NCI-H748 treated with DMSO at 0.1 percent for 48 hours (cell line): ENCODE results near the gene ZNF146.
"Not testable (repeated sequence)": the region's sequence is repeated elsewhere in the genome, so short reads cannot be mapped to it uniquely, and the experiment has no call there.

Source experiments
- DNase-seq: peaks from one replicate; lab custom pipeline; 2025; lab: John Stamatoyannopoulos, UW

Gene ZNF146

DNA sequence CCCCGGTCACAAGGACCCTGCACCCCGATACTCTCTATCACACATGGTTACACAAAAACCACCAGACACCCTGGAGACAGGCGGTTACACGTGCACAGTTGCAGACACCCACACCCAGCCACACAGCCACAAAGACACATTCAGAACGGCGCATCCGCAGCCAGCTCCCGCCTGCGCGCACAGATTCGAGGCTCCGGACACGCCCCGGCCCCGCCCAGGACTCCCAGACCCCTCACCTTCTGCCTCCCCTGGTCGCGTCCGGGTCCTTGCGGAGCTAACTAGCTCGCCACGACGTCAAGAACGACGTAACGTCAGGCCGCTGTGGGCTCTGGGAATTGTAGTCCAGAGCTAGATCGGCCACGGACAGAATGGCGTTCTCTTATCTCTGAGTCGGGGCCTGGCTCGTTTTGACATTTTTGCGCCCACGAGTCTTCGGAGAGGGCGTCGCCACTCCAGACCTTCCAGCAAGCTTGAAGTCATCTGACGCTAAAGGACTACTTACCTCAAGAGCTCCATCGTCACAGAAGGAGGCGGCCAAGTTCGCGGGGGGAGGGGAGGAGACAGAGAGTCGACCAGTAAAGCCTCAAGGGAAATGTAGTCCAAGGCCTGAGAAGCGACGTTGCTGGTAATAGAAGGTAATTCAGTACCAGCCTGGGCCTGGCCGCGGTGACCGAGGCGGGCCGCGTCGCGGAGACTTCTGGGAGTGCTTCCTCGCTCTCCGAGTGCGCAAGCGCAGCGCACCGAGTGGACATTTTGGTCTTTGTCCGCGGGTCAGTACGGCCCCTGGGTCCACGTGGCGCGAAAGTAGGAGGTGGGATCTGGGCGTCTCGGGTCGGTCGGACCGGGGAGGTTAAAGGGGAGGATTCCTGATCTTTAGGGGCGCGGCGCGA is at the start of gene ZNF146, which contains the start of gene ZNF565:
TSS of gene ZNF146 (plus strand) at position 721 of the 890 bp plus-strand sequence. CDS start 21,335 bp downstream, outside the sequence.
TSS of gene ZNF565 (minus strand) at position 280 of the 890 bp plus-strand sequence. CDS start 12,680 bp downstream, outside the sequence.
- DNase-seq: peak; percentile 99

DNA sequence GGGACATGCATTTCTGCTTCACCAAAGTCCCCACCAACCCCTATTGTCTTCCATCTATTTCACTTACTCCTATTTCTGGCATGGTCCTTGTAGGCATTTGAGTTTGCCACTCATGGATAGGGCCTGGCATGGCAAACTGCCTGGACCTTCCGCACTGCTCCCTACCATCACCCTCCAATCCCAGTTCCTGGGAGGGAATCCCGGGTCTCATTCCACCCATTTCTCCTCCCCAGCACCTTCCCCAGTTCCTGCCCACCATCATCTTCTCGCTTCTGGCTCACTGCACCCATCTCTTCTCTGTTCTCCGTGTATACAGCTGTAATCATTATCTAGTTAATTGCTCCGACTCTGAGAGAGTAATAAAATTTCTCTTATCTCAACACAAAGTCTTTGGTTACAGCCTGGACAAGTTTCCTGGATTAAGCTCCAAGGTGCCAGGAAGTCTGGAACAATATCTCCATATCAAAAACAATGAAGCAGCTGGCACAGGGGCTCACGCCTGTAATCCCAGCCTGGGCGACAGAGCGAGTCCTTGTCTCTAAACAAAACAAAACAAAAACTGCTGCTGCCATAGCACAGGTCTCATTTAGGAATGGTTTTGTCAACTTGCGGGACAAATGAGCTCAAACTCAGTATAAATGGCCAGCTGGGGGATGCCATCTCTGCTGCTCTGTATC is 45.7 kb upstream of the ZNF146 start:
- peak; percentile 60 for DNase-seq

DNA sequence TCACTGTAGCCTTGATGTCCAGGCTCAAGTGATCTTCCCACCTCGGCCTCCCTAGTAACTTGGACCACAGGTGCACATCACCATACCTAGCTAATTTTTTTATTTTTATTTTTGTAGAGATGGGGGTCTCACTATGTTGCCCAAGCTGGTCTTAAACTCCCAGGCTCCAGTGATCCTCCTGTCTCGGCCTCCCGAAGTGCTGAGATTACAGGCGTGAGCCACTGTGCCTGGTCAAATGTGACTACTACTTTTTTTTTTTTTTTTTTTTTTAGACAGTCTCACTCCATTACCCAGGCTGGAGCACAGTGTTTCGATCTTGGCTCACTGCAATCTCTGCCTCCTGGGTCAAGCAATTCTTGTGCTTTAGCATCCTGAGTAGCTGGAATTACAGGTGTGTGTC is 42.1 kb upstream of the ZNF146 start:
- no peak for DNase-seq

DNA sequence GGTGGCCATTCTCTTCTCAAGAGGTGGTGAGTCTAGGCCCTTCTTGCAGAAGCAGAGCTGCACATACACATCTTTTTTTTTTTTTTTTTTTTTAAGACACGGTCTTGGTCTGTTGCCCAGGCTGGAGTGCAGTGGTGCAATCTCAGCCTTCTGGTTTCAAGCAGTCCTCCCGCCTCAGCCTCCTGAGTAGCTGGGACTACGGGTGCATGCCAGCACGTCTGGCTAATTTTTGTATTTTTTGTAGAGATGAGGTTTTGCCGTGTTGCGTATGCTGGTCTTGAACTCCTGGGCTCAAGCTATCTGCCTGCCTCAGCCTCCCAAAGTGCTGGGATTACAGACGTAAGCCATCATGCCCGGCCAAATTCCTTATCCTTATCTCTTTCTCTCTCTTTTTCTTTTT is 41.1 kb upstream of the ZNF146 start:
- not testable (repeated sequence) for DNase-seq

DNA sequence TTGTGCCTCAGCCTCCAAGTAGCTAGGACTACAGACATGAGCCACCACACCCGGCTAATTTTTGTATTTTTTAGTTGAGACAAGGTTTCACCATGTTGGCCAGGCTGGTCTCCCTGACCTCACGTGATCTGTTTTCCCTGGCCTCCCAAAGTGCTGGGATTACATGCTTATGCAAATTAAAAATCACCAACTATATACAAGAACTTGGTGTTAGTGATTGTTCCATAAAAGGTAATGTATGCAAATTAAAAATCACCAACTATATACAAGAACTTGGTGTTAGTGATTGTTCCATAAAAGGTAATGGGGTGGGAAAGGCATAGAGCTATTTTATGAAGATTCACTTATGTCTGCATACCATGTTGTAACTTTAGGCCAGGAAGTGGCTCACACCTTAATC is 35.8 kb upstream of the ZNF146 start:
- not testable (repeated sequence) for DNase-seq

DNA sequence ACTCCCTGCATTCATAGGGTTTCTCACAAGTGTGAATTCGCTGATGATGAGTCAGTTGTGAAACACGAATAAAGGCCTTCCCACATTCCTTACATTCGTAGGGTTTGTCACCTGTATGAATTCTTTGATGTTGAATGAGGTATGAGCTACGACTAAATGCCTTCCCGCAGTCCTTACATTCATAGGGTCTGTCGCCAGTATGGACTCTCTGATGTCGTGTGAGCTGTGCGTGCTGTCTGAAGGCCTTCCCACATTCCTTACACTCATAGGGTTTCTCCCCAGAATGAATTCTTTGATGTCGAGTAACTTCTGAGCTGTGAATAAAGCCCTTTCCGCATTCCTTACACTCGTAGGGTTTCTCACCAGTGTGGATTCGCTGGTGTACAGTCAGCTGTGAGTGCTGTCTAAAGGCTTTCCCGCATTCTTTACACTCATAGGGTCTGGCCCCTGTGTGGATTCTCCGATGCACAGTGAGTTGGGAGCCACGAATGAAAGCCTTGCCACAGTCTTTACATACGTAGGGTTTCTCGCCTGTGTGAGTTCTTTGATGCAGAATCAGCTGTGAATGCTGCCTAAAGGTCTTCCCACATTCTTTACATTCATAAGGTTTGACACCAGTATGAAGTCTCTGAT is 32.2 kb upstream of the ZNF146 start:
- no peak for DNase-seq

DNA sequence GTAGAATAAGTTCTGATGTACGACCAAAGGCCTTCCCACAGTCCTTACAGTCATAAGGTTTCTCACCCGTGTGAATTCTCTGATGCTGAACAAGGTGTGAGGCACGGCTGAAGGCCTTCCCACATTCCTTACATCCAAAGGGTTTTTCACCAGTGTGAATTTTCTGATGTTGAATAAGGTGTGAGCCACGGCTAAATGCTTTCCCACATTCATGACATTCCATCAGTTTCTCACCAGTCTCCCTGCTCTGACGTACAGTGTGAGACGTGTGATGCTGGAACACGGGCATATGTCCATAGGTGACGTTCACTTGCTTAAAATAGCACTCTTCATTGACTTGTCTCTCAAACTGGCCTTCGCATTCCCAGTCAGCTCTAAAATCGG is 31.7 kb upstream of the ZNF146 start:
- no peak for DNase-seq

DNA sequence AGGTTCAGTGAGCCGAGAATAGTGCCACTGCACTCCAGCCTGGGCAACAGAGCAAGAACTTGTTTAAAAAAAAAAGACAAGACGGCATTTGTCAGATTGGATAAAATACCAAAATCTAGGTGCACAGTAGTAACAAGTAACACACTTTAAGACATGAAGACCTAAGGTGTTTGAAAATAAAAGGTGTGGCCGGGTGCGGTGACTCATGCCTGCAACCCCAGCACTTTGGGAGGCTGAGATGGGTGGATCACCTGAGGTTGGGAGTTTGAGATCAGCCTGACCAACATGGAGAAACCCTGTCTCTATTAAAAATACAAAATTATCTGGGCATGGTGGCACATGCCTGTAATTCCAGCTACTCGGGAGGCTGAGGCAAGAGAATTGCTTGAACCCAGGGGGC is 28.2 kb upstream of the ZNF146 start:
- DNase-seq: not testable (repeated sequence)

DNA sequence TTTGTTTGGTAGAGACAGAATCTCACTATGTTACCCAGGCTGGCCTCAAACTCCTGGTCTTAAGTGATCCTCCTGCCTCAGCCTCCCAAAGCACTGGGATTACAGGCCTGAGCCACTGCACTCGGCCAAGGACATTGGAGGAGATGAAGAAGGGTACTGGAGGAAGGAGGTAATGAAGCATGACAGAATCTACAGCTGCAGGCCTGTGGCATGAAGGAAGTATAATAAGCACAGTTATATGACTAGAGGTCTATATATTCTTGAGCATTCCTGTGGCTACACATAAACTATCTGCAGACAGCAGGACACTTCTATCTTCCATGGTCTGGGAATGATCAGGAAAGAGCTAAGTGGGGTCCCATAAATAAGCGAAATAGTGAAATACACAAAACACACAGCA is 18.7 kb upstream of the ZNF146 start:
- no peak for DNase-seq

DNA sequence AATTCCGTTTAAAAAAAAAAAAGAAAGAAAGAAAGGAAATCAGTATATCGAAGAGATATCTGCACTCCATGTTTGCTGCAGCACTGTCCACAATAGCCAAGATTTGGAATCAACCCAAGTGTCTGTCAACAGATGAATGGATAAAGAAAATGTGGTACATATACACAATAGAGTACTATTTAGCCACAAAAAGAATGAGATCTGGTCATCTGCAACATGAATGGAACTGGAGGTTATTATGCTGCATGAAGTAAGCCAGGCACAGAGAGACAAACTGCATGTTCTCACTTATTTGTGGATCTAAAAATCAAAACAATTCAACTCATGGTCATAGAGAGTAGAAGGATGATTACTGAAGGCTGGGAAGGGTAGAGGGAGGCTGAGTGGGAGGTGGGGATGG is 16.8 kb upstream of the ZNF146 start:
- no peak for DNase-seq

DNA sequence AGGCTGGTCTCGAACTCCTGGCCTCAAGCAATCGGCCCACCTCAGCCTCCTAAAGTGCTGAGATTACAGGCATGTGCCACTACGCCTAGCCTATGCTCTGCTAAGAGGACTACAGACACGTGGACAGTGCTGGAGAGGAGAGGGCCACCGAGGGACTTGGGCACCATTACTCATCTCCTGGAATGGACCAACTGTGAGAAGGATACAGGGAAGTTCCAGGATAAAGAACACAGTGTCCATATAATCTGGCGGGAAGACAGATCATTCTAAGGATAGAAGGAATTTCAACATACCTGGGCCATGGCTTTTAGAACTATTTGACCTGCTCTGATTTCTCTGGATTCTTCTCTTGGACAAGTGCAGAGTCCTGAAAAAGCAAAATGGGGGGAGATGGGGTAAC is 13.2 kb upstream of the ZNF146 start:
- DNase-seq: no peak

DNA sequence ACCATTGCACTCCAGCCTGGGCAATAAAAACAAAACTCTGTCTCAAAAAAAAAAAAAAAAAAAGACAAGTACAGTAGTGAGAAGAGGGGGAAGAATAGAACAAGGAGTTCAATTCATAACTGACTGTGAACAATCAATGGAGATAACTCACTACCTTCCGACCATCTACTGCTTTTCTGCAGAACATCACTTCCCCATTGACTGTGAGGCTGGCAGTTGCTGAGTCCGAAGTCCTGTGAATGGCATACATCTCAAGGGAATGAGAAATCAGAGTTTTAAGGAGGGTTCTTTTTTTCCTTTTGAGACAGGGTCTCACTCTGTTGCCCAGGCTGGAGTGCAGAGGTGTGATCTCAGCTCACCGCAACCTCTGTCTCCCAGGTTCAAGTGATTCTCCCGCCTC is 11.6 kb upstream of the ZNF146 start:
- DNase-seq: no peak

DNA sequence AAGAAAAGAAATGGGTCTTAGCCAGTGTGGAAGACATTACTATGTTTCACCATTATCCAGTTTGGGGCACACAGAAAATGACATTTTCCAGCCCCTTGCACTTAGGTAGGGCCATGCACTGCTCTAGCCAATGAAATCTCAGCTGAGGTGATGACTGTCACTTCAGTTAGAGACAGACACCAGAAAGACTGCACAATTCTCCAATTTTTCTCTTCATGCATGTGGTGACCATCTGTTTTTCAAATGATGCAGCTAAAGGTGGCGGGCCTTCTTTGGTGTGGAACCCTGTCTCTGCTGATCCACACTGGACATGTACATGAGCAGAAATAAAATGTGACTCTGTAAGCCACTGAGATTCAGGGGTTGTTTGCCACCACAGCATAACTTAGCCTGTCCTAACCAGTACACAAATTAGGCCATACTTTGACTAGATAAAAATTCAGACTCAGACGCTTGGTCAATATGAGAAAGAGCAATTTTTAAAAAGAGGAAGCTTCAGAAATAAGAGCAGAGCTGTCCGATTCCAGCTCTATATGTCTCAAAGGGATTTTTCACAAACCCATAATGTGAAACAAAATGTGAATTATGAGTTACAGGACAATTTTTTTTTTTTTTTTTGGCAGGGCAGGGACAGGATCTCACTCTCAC is 7.2 kb upstream of the ZNF146 start:
- DNase-seq: no peak

DNA sequence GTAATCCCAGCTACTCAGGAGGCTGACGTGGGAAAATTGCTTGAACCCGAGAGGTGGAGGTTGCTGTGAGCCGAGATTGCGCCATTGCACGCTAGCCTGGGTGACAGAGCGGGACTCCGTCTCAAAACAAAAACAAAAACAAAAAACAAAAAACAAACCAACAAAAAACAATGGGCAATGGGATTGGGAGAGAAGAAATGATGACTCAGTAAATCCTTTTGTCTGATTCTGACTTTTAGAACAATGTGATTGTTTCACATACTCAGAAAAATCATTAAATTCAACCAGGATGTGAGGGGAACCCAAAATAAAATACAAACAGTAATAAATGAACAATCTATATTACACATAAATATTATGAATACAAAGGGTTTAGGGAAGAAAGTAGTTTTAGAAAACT is 5.5 kb upstream of the ZNF146 start:
- DNase-seq: no peak

DNA sequence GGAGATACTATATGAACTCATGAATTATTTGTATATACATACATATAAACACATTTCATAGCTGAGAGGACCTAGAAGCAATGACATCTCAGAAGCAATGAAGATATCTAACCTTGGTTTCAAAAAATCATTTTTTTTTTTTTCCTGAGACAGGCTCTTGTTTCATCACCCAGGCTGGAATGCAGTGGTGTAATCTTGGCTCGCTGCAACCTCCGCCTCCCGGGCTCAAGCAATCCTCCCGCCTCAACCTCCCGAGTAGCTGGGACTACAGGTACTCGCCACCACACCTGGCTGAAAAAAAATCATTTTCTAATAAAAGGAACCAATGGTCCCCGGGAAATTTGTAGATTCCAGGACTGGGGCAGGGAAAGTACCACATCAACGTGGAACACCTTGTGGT is 4.4 kb upstream of the ZNF146 start:
- no peak for DNase-seq

DNA sequence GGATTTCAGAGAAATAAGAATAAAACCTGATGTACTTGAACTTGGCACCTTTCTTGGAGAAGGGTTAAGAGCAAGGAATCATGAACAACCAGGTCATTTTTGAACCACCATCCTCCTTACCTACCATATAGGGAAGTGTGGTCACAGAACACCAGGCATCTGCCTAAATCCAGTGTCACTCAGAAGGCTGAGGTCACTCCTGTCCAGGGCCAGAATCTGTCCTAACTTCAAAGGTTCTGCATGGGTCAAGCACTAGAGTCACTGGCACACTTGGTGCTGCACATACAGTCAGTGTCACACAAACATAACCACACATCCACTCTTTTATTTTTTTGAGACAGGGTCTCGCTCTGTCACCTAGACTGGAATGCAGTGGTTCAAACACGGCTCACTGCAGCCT is 2.0 kb upstream of the ZNF146 start:
- DNase-seq: no peak

DNA sequence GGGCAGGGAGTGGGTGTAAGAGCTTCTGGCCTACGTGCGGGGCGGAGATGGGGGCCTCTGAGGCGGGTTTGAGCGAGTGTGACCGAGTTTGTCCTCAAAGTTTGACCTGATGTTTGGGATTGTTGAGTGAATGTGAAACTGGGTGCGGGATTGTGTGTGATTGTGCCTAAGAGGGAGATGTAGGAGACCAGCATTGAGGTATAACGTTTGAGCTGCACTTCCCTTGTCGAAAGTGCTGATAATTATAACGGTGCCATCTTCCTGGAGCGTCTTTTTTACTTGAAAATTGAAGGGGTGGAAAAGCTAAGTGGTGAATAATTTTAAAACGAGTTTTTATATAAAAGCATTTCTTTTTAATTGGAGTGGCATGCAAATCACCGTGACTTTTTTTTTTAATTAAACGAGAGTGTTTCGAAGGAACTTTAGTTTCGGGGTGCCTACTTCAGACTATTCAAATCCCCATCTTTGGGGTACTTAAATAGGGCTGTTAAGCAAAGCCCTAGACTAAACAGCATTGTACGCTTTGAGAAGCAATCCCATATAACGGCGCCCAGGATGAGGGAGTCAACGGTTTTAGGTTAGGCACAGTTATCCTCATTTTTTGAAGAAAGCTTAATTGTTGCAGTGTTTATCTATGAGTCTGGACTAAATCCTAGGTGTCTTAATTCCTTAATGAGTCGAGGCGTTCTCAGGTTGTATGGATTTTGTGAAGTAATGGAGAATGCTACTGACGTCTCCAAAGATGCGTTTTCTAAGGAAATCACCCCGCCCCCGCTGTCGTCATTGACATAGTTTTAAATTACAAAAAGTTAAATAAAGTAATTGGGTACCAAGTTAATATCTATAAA is 594 bp downstream of the ZNF146 start:
- peak; percentile 42 for DNase-seq

DNA sequence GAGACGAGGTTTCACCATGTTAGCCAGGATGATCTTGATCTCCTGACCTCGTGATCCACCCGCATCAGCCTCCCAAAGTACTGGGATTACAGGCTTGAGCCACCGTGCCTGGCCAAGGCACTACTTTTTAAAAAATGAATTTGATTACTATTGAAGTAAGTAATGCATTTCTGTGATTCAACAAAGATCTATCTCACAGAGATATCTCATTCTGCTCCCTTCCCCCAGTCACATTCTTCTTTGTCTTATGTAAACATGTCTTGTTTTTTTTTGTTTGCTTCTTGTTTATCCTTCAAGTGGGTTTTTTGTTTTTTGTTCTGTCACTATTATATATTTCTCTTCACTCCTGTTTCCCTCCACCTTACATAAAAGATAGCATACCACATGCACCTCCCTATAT is 6.6 kb downstream of the ZNF146 start:
- DNase-seq: no peak

DNA sequence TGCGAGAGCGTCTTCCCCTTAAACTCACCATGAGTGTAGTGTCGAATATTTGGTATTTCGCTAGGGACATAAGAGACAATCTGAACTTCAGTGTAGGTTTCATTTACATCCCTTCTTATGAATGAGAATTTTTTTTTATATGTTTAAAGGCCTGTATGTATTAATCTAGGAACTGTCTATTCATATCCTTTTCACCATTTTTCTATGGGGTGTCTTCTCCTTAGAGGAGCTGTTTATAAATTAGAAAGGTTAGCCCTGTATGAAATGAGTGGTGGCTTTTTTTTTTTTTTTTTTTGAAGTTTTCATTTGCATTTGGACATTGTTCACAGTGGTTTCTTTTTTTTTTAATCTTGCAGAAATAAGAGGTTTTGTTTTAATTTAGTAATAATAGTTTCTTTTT is 7.6 kb downstream of the ZNF146 start:
- no peak for DNase-seq

DNA sequence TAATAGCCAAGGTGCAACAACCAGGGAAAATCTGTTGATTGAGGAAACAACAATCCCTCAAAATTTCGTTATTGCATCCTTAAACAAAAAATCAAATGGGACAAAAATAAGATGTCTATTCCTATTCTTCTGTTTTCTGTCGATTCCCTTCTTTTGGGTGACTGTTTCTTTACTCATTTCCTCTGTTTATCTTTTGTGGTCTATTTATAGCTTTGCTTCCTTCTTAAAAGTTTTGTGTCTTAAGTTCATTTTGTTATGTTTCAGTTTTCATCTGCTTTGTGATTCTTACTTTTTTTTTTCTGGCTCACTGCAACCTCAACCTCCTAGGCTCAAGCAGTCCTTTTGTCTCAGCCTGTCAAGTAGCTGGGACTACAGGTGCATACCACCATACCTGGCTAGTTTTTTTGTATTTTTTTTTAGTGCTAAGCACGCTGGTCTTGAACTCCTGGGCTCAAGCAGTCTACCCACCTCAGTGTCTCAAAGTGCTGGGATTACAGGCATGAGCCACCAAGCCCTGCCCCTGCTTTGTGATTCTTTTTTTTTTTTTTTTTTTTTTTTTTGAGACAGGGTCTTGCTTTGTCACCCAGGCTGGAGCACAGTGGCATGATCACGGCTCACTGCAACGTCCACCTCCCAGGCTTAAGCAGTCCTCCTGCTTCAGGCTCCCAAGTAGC is 10.4 kb downstream of the ZNF146 start:
- DNase-seq: no peak

DNA sequence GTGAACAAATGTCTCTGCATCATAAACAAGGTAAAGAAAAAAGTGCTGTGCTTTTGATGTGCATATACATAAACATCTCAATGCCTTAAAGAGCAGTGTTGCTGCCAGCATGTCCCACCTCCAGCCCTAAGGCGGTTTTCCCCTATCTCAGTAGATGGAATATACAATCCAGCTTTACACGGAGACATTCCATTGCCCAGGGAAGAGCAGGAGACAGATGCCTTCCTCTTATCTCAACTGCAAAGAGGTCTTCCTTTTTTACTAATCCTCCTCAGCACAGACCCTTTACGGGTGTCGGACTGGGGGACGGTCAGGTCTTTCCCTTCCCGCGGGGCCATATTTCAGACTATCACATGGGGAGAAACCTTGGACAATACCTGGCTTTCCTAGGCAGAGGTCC is 18.7 kb downstream of the ZNF146 start:
- DNase-seq: not testable (repeated sequence)
